Measurements from ENCODE around the gene TENT4B.

GRCh38 chr16:50260206-50261159 lies 107.4 kb downstream of the TENT4B start:
- TF ChIP-seq FOXA1 (IDR thresholded peaks at IDR 0.05) (no peak), HDGF (IDR thresholded peaks at IDR 0.05; ENCODE audit: borderline replicate concordance) (no peak), FOXK2 (IDR thresholded peaks at IDR 0.05) (no peak), BHLHE40 (IDR thresholded peaks at IDR 0.05; ENCODE audit: borderline replicate concordance) (no peak), CTBP1 (IDR thresholded peaks at IDR 0.05; ENCODE audit: borderline replicate concordance) (no peak), SP1 (IDR thresholded peaks at IDR 0.05) (no peak), FOXM1 (IDR thresholded peaks at IDR 0.05; ENCODE audit: borderline replicate concordance) (no peak), TARDBP (IDR thresholded peaks at IDR 0.05) (no peak)
